Left lung (tissue), 10 donors: ENCODE data around the gene RASL10A. TPM values are rescaled to one million over a fixed set of nuclear protein-coding genes. Genes with fewer than 3 reads are reported as not detected.

Experiments used
- ATAC-seq: fragments of 200-7000 bp; cut with Tn5 transposase; one replicate; pipeline ENCODE4 v1.9.1; 2020; ENCODE audit warnings: moderate library complexity
- DNase-seq, 4 donors: peaks; one replicate each; pipeline ENCODE4 v3.0.0-alpha.2; 2013 to 2020
- H3K27ac ChIP-seq, 2 donors: fragments of 200-600 bp; sonication (generic) in 1 of 2; one replicate each; pipeline versions ENCODE4 v1.5.0 to v1.8.0; 2020 to 2021
- H3K27me3 ChIP-seq, 2 donors: fragments of 200-600 bp; sonication (generic) in 1 of 2; one replicate each; pipeline versions ENCODE4 v1.5.0 to v1.8.0; 2020 to 2021
- H3K36me3 ChIP-seq, 2 donors: fragments of 200-600 bp; sonication (generic) in 1 of 2; one replicate each; pipeline versions ENCODE4 v1.5.0 to v1.8.0; 2020 to 2021
- H3K4me1 ChIP-seq, 2 donors: fragments of 200-600 bp; one replicate each; pipeline ENCODE4 v1.8.0; 2021
- H3K4me3 ChIP-seq, 2 donors: fragments of 200-600 bp; sonication (generic) in 1 of 2; one replicate each; pipeline versions ENCODE4 v1.5.0 to v1.8.0; 2020 to 2021; ENCODE audit warnings: mild to moderate bottlenecking in 1 of 2
- H3K9me3 ChIP-seq, 2 donors: fragments of 200-600 bp; sonication (generic) in 1 of 2; one replicate each; pipeline versions ENCODE4 v1.5.0 to v1.8.0; 2020 to 2021
- intact Hi-C, 2 donors: fragments of 100-400 bp; cut with DNase I; formaldehyde crosslinking; loops; one replicate each; pipeline versions ENCODE4 v1.11.2 to v1.14.2; 2022
- microRNA-seq, 2 donors: library from miRNA; unstranded; fragments of <30 nt; microRNA quantifications; one replicate each; pipeline ENCODE4, GENCODE V29; 2019
- polyA plus RNA-seq, 6 donors: library from polyadenylated mRNA; unstranded; fragments of 120-200 nt; gene quantifications; one replicate each; pipeline ENCODE4 v1.2.1, GENCODE V29; 2013; ENCODE audit not compliant: insufficient read length in 6 of 6
- total RNA-seq, 2 donors: library from RNA; stranded (reverse); fragmentation: NEBNext Ultra II Directional; extraction: Animal tissue kit (Norgen Biotek cat#: 25700); gene quantifications; one replicate each; pipeline ENCODE4 v1.2.1, GENCODE V29; 2021
- TF ChIP-seq, protein P1 (sequence below), 2 donors: fragments of 200-600 bp; sonication (generic) in 1 of 2; IDR thresholded peaks; one replicate each; pipeline versions ENCODE4 v1.5.0 to v1.8.0; 2021; ENCODE audit warnings: antibody characterized with exemption in 2 of 2
- donor health status: DM: no; HTN: yes; CAD: no.
- donor health status: DM: no; HTN: no; CAD: no.

The RASL10A gene
- total and polyA plus RNA-seq, 8 donors: 0.21 to 1.8 (median 0.52) TPM; not detected in 1

- no peaks in the 10 kb centered on the region for H3K27me3 ChIP-seq
- H3K4me1 ChIP-seq: peaks cover 17 to 36% of the 10 kb centered on the region in 2 donors
- peaks cover 0 to 23% of the 10 kb centered on the region in 2 donors for H3K36me3 ChIP-seq
- intact Hi-C loops: no loop called here
- ATAC-seq (no peak), DNase-seq (no peak)
- H3K4me3 ChIP-seq: no peak overlapping the region
- TF ChIP-seq, protein P1, sequence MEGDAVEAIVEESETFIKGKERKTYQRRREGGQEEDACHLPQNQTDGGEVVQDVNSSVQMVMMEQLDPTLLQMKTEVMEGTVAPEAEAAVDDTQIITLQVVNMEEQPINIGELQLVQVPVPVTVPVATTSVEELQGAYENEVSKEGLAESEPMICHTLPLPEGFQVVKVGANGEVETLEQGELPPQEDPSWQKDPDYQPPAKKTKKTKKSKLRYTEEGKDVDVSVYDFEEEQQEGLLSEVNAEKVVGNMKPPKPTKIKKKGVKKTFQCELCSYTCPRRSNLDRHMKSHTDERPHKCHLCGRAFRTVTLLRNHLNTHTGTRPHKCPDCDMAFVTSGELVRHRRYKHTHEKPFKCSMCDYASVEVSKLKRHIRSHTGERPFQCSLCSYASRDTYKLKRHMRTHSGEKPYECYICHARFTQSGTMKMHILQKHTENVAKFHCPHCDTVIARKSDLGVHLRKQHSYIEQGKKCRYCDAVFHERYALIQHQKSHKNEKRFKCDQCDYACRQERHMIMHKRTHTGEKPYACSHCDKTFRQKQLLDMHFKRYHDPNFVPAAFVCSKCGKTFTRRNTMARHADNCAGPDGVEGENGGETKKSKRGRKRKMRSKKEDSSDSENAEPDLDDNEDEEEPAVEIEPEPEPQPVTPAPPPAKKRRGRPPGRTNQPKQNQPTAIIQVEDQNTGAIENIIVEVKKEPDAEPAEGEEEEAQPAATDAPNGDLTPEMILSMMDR (IDR thresholded peaks at IDR 0.05): no peak
- peak overlapping the region in 1 of 2 donors; percentile 98 for H3K27ac ChIP-seq
- no peaks in the 10 kb centered on the region for H3K9me3 ChIP-seq
Observed at GRCh38 chr22:29265929-29266328, 49.6 kb downstream of the RASL10A start.

DNA sequence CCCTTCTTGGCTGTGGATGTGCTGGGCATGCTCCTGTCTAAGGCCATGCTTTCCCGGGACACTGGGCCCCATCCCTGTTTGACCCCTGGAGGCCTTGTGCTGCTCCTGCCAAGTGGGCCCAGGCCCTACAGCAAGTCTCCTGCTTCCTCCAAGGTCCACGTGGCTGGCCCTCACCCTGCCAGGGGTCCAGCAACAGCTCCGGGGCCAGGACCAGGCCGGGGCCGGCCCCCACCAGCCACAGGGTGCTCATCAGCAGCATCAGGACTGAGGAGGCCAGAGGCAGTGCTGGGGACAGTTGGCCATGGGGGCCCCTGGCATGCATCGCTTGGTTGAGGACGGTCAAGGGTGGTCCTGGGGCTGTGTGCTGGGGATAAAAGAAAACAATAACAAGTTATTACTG lies 50.2 kb downstream of the RASL10A start:
- TF ChIP-seq, protein P1 (IDR thresholded peaks at IDR 0.05): no peak
- Histone ChIP-seq H3K36me3 (peaks cover 0 to 30% of the 10 kb centered on the region in 2 donors), H3K4me3 (no peak overlapping the region), H3K4me1 (peaks cover 10 to 30% of the 10 kb centered on the region in 2 donors), H3K27ac (no peak overlapping the region), H3K9me3 (no peaks in the 10 kb centered on the region), H3K27me3 (no peaks in the 10 kb centered on the region)
- ATAC-seq: no peak
- intact Hi-C loops: no loop called here
- DNase-seq: no peak

DNA sequence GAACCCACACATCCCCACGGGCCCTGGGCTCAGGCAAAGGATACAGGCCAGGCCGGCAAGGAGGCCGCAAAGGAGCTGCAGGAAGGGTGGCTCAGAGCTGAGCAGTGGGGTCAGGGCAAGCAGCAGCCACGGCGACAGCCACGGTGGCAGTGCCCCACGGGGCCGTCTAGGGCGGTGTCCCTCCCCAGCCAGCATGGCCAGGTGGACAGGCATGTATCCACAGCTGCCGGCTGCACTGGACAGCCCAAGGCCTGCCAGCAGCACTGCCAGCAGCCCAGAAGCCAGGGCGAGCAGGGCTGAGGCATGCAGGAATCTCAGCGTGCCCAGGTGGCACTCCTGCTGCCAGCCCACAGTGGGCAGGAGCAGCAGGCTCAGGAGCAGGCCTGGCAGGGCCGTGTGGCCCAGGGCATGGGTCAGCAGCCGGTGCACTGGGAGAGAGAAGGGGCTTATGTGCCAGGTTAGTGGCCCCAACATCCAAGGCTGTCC lies 51.7 kb downstream of the RASL10A start:
- H3K4me1 ChIP-seq: peaks cover 0 to 17% of the 10 kb centered on the region in 2 donors
- H3K27me3 ChIP-seq: no peaks in the 10 kb centered on the region
- DNase-seq: no peak
- TF ChIP-seq, protein P1 (IDR thresholded peaks at IDR 0.05): no peak
- H3K36me3 ChIP-seq: peaks cover 0 to 43% of the 10 kb centered on the region in 2 donors
- no peak overlapping the region for H3K27ac ChIP-seq
- no peak for ATAC-seq
- intact Hi-C loops: no loop called here
- no peaks in the 10 kb centered on the region for H3K9me3 ChIP-seq
- no peak overlapping the region for H3K4me3 ChIP-seq

Small RNA genes lying within 50 kb of the gene (microRNA-seq; reads per million reads assigned to microRNA genes)
- 5.0 to 26.3 reads per million in 2 donors for gene MIR3653

Other genes starting within 250 kb of the RASL10A start
- gene KREMEN1, start 242.7 kb downstream of the RASL10A start, total RNA-seq: 10 to 100 TPM; 24.6 to 42.3 TPM
- 10 to 100 TPM; 27.1 to 49.7 (median 33.6) TPM for gene KREMEN1, start 242.7 kb downstream of the RASL10A start, polyA plus RNA-seq
- 10 to 100 TPM; 10.5 to 17.7 TPM for gene EMID1, start 109.8 kb downstream of the RASL10A start, total RNA-seq
- gene EMID1, start 109.8 kb downstream of the RASL10A start, polyA plus RNA-seq: 100 to 1,000 TPM in 2 of 6 donors, 10 to 100 TPM in 4; 78.2 to 110 (median 87.9) TPM
- 10 to 100 TPM; 24.1 to 34.7 TPM for gene RHBDD3, start 47.7 kb downstream of the RASL10A start, total RNA-seq
- gene RHBDD3, start 47.7 kb downstream of the RASL10A start, polyA plus RNA-seq: 10 to 100 TPM; 27.6 to 41.8 (median 31.8) TPM
- gene EWSR1, start 47.4 kb downstream of the RASL10A start, total RNA-seq: 100 to 1,000 TPM; 125 to 189 TPM
- 100 to 1,000 TPM; 328 to 352 (median 341) TPM for gene EWSR1, start 47.4 kb downstream of the RASL10A start, polyA plus RNA-seq
- 10 to 100 TPM; 30.6 to 32.6 TPM for gene GAS2L1, start 9.0 kb downstream of the RASL10A start, total RNA-seq
- gene GAS2L1, start 9.0 kb downstream of the RASL10A start, polyA plus RNA-seq: 10 to 100 TPM in 1 of 6 donors, 1 to 10 TPM in 5; 5.3 to 10.6 (median 8.3) TPM
- 10 to 100 TPM; 71.6 to 99.1 TPM for gene AP1B1, start 72.9 kb upstream of the RASL10A start, total RNA-seq
- 10 to 100 TPM; 32.5 to 37.9 (median 34.8) TPM for gene AP1B1, start 72.9 kb upstream of the RASL10A start, polyA plus RNA-seq
- gene RFPL1, start 122.9 kb upstream of the RASL10A start, total RNA-seq: not detected
- gene RFPL1, start 122.9 kb upstream of the RASL10A start, polyA plus RNA-seq: under 1 TPM in 5 of 6 donors, not detected in 1; 0.20 to 0.99 (median 0.47) TPM
- under 1 TPM; 0.55 to 0.58 TPM for gene NEFH, start 164.5 kb upstream of the RASL10A start, total RNA-seq
- 1 to 10 TPM; 4.1 to 5.8 (median 5.2) TPM for gene NEFH, start 164.5 kb upstream of the RASL10A start, polyA plus RNA-seq
- 10 to 100 TPM; 38.4 to 41.3 TPM for gene THOC5, start 238.1 kb upstream of the RASL10A start, total RNA-seq
- gene THOC5, start 238.1 kb upstream of the RASL10A start, polyA plus RNA-seq: 10 to 100 TPM; 32.7 to 44.2 (median 37.0) TPM